Stomach smooth muscle (tissue), 2 donors: Measurements from ENCODE around the gene UVRAG.

Source experiments
- H3K27ac ChIP-seq: one replicate; pipeline ENCODE4 v1.7.0; 2013; ENCODE audit warnings: mild to moderate bottlenecking, low read length, inconsistent platforms
- H3K27me3 ChIP-seq, 2 donors: one replicate each; pipeline ENCODE4 v1.7.0; 2013; ENCODE audit warnings: low read length in 2 of 2; ENCODE audit not compliant: insufficient read depth in 2 of 2, control insufficient read depth in 1 of 2
- H3K36me3 ChIP-seq, 2 donors: one replicate each; pipeline ENCODE4 v1.7.0; 2013; ENCODE audit warnings: low read length in 2 of 2; ENCODE audit not compliant: control insufficient read depth in 2 of 2, insufficient read depth in 2 of 2
- H3K4me1 ChIP-seq: one replicate; pipeline ENCODE4 v1.7.0; 2013; ENCODE audit warnings: low read length; ENCODE audit not compliant: control insufficient read depth, insufficient read depth
- H3K4me3 ChIP-seq, 2 donors: one replicate each; pipeline ENCODE4 v1.7.0; 2013; ENCODE audit warnings: low read length in 2 of 2
- H3K9ac ChIP-seq, 2 donors: one replicate each; pipeline ENCODE4 v1.7.0; 2013; ENCODE audit warnings: low read length in 2 of 2, mild to moderate bottlenecking in 1 of 2
- H3K9me3 ChIP-seq, 2 donors: one replicate each; pipeline ENCODE4 v1.7.0; 2013; ENCODE audit warnings: low read length in 2 of 2; ENCODE audit not compliant: control insufficient read depth in 2 of 2
- donor health status: healthy.
- donor health status: Pancreatic carcinoma.

The UVRAG gene

GRCh38 chr11:75775056-75775455, 40.0 kb upstream of the UVRAG start:
- Histone ChIP-seq H3K9ac (no peak overlapping the region), H3K4me1 (no peaks in the 10 kb centered on the region), H3K9me3 (no peaks in the 10 kb centered on the region), H3K27ac (no peak overlapping the region), H3K4me3 (no peak overlapping the region), H3K36me3 (no peaks in the 10 kb centered on the region), H3K27me3 (no peaks in the 10 kb centered on the region)

- H3K9me3 ChIP-seq: no peaks in the 10 kb centered on the region
- no peak overlapping the region for H3K4me3 ChIP-seq
- no peak overlapping the region for H3K27ac ChIP-seq
- H3K36me3 ChIP-seq: no peaks in the 10 kb centered on the region
- H3K27me3 ChIP-seq: no peaks in the 10 kb centered on the region
- H3K9ac ChIP-seq: no peak overlapping the region
- H3K4me1 ChIP-seq: no peaks in the 10 kb centered on the region
Measured at GRCh38 chr11:75776546-75776945, 38.5 kb upstream of the UVRAG start.

GRCh38 chr11:75777461-75778110, 37.4 kb upstream of the UVRAG start:
- Histone ChIP-seq H3K27ac (no peak overlapping the region), H3K27me3 (no peaks in the 10 kb centered on the region), H3K4me1 (no peaks in the 10 kb centered on the region), H3K36me3 (no peaks in the 10 kb centered on the region), H3K9ac (no peak overlapping the region), H3K4me3 (no peak overlapping the region), H3K9me3 (no peaks in the 10 kb centered on the region)

GRCh38 chr11:75778962-75779361, 36.0 kb upstream of the UVRAG start:
- no peaks in the 10 kb centered on the region for H3K9me3 ChIP-seq
- H3K4me1 ChIP-seq: no peaks in the 10 kb centered on the region
- no peak overlapping the region for H3K9ac ChIP-seq
- H3K36me3 ChIP-seq: no peaks in the 10 kb centered on the region
- H3K27me3 ChIP-seq: no peaks in the 10 kb centered on the region
- no peak overlapping the region for H3K27ac ChIP-seq
- no peak overlapping the region for H3K4me3 ChIP-seq

GRCh38 chr11:75779960-75780359, 35.0 kb upstream of the UVRAG start:
- H3K4me3 ChIP-seq: no peak overlapping the region
- H3K4me1 ChIP-seq: no peaks in the 10 kb centered on the region
- no peak overlapping the region for H3K9ac ChIP-seq
- H3K9me3 ChIP-seq: no peaks in the 10 kb centered on the region
- no peaks in the 10 kb centered on the region for H3K27me3 ChIP-seq
- no peaks in the 10 kb centered on the region for H3K36me3 ChIP-seq
- H3K27ac ChIP-seq: no peak overlapping the region

- Histone ChIP-seq H3K4me1 (no peaks in the 10 kb centered on the region), H3K27me3 (no peaks in the 10 kb centered on the region), H3K9me3 (no peaks in the 10 kb centered on the region), H3K27ac (no peak overlapping the region), H3K9ac (no peak overlapping the region), H3K36me3 (no peaks in the 10 kb centered on the region), H3K4me3 (no peak overlapping the region)
Measured at GRCh38 chr11:75780888-75781287, 34.1 kb upstream of the UVRAG start.

- Histone ChIP-seq H3K36me3 (no peaks in the 10 kb centered on the region), H3K27me3 (no peaks in the 10 kb centered on the region), H3K4me3 (no peak overlapping the region)
Measured at GRCh38 chr11:75781296-75781695, 33.7 kb upstream of the UVRAG start.

GRCh38 chr11:75781831-75782230, 33.2 kb upstream of the UVRAG start:
- Histone ChIP-seq H3K36me3 (no peaks in the 10 kb centered on the region), H3K27ac (no peak overlapping the region), H3K27me3 (no peaks in the 10 kb centered on the region), H3K4me1 (no peaks in the 10 kb centered on the region), H3K4me3 (no peak overlapping the region), H3K9me3 (no peaks in the 10 kb centered on the region), H3K9ac (no peak overlapping the region)

More at GRCh38 chr11:75781296-75781695, 33.7 kb upstream of the UVRAG start:
- Histone ChIP-seq H3K9me3 (no peaks in the 10 kb centered on the region), H3K4me1 (no peaks in the 10 kb centered on the region), H3K27ac (no peak overlapping the region), H3K9ac (no peak overlapping the region)

GRCh38 chr11:75782540-75783263, 32.3 kb upstream of the UVRAG start:
- H3K36me3 ChIP-seq: no peaks in the 10 kb centered on the region
- H3K4me1 ChIP-seq: no peaks in the 10 kb centered on the region
- no peaks in the 10 kb centered on the region for H3K27me3 ChIP-seq
- no peak overlapping the region for H3K27ac ChIP-seq
- H3K9ac ChIP-seq: no peak overlapping the region
- H3K9me3 ChIP-seq: no peaks in the 10 kb centered on the region
- no peak overlapping the region for H3K4me3 ChIP-seq

GRCh38 chr11:75783416-75784084, 31.5 kb upstream of the UVRAG start:
- Histone ChIP-seq H3K27me3 (no peaks in the 10 kb centered on the region), H3K27ac (no peak overlapping the region), H3K36me3 (no peaks in the 10 kb centered on the region), H3K9me3 (no peaks in the 10 kb centered on the region), H3K4me3 (no peak overlapping the region), H3K4me1 (no peaks in the 10 kb centered on the region), H3K9ac (no peak overlapping the region)

- H3K9ac ChIP-seq: no peak overlapping the region
- no peaks in the 10 kb centered on the region for H3K4me1 ChIP-seq
- no peaks in the 10 kb centered on the region for H3K27me3 ChIP-seq
Measured at GRCh38 chr11:75784085-75784478, 30.9 kb upstream of the UVRAG start.

More at GRCh38 chr11:75784085-75784478, 30.9 kb upstream of the UVRAG start:
- no peaks in the 10 kb centered on the region for H3K9me3 ChIP-seq
- no peak overlapping the region for H3K27ac ChIP-seq
- H3K36me3 ChIP-seq: no peaks in the 10 kb centered on the region
- H3K4me3 ChIP-seq: no peak overlapping the region
